Activated T-cell treated with anti-CD3 and anti-CD28 coated beads, Interleukin-2, amount 50 U/mL, for 4 hours (primary cell): Measurements from ENCODE around the gene GNAL. TPM values are rescaled to one million over a fixed set of nuclear protein-coding genes. Genes with fewer than 3 reads are reported as not detected.

Experiments used
- ATAC-seq, 2 donors: fragments of 200-7000 bp; cut with Tn5 transposase; one replicate each; pipeline ENCODE4 v1.10.0; 2021
- DNase-seq: peaks from one replicate; pipeline ENCODE4 v3.0.0-alpha.2; 2020
- H3K27me3 Mint-ChIP-seq: one replicate; pipeline ENCODE4 v1.8.0; 2021; ENCODE audit warnings: low read depth, mixed read lengths
- H3K36me3 Mint-ChIP-seq: one replicate; pipeline ENCODE4 v1.8.0; 2022; ENCODE audit warnings: mixed read lengths; ENCODE audit not compliant: insufficient read depth
- H3K4me1 Mint-ChIP-seq: one replicate; pipeline ENCODE4 v1.8.0; 2021; ENCODE audit warnings: low read depth, mixed read lengths
- H3K4me3 Mint-ChIP-seq: one replicate; pipeline ENCODE4 v1.8.0; 2021; ENCODE audit warnings: mild to moderate bottlenecking, moderate library complexity, mixed read lengths
- H3K9me3 Mint-ChIP-seq: one replicate; pipeline ENCODE4 v1.8.0; 2021; ENCODE audit warnings: mixed read lengths
- total RNA-seq, 3 donors: library from RNA; stranded (reverse); gene quantifications; one replicate each; pipeline ENCODE4 v1.2.1, GENCODE V29; 2021

Gene GNAL
- total RNA-seq, 3 donors from 2014 or later = 0.13 to 0.35 (median 0.24) TPM

DNA sequence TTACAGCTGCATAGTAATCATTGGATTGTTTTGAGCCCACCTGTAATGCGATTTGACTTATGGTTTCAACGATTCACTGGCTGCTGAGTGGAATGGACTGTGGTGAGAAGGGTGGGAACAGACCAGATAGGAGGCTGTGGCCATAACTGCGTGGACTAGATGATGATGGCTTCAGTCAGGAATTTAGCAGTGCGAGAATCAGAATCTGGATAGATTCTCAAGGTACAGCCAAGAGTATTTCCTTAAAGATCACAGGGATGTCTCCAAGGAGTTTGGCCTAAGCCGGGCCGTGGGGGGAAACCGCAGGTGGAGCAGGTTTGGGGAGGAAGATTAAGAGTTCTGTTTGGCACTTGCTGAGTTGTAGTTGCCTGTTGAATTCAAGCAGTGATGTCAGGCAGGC lies 118.2 kb downstream of the GNAL start:
- peaks cover 11% of the 10 kb centered on the region for H3K27me3 Mint-ChIP-seq
- no peaks in the 10 kb centered on the region for H3K9me3 Mint-ChIP-seq
- H3K4me3 Mint-ChIP-seq = no peak overlapping the region
- ATAC-seq (no peak), DNase-seq (no peak)
- H3K36me3 Mint-ChIP-seq = no peaks in the 10 kb centered on the region
- no peaks in the 10 kb centered on the region for H3K4me1 Mint-ChIP-seq

DNA sequence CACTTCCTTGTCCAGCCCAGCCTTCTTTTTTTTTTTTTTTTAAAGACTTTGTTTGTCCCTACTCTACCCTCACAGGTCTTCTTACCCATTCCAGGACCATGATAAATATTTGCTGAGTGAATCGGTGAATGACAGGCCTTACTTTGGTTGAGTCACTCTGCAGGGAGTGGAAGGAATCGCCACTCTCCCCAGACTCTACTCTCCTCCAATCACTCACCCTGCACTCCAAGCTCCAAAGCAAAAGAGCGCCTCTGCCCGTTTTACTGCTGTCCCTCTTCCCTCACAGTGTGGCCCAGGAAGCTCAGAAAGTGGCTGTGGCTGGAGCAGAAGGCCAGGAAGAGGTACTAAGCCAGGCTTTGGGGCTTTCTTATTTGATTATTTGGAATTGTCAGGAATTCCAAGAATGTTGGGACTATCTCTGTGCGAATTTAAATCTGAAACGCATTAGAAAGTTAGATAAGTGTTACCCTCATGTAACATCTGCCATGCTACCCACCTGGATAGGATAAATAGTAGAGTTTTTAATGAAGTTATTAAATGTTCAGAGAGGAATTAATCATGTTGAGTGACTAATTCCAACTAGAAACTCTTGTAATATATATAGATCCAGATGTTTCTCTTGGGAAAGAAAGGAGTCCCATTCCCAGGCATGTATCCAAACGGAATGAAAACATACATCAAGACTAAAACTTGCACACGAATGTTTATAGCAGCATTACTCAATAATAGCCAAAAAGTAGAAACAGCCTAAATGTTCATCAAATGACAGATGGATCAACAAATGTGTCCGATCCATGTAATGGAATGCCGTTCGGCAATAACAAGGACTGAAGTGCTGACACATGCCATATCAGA lies 119.2 kb downstream of the GNAL start:
- Mint-ChIP-seq H3K9me3 (no peaks in the 10 kb centered on the region), H3K27me3 (peaks cover 11% of the 10 kb centered on the region), H3K4me1 (no peaks in the 10 kb centered on the region), H3K4me3 (no peak overlapping the region), H3K36me3 (no peaks in the 10 kb centered on the region)
- no peak for DNase-seq
- ATAC-seq = no peak

DNA sequence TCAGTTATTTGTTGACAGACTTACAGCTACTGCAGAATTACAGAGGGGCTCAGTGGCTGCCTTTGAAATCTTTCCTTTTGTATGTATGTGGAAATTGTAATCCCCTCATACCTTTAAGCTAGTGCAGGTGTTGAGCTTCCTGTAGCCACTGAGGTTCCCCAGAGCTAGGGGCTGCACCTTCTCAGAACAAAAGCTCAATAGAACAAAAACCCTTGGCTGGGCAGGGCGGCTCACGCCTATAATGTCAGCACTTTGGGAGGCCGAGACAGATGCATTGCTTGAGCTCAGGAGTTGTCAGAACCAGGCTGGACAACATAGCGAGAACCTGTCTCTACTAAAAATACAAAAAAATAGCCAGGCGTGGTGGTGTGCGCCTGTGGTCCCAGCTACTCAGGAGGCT lies 120.8 kb downstream of the GNAL start:
- no peak overlapping the region for H3K4me3 Mint-ChIP-seq
- DNase-seq (no peak), ATAC-seq (no peak)
- H3K9me3 Mint-ChIP-seq = no peaks in the 10 kb centered on the region
- no peaks in the 10 kb centered on the region for H3K36me3 Mint-ChIP-seq
- H3K4me1 Mint-ChIP-seq = no peaks in the 10 kb centered on the region
- H3K27me3 Mint-ChIP-seq = peaks cover 11% of the 10 kb centered on the region

DNA sequence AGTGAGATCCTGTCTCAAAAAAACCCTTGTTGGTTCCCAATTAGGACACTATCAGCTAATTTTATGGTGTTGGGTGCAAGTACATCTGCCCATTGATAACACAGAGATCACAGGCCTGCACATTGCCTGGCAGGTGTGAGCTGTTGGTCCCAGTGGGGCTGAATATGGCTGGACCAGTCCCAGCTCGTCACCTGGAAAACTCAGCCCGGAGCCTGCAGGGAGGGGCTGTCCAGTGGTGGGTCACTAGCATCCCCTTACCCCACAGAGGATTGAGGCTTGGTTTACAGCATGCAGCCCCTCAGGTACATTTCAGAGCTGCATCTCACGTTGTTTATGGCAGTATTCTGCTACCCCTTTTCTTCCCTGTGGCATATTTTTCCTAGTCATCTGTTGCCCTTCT lies 121.3 kb downstream of the GNAL start:
- H3K4me3 Mint-ChIP-seq = no peak overlapping the region
- DNase-seq (no peak), ATAC-seq (no peak)
- peaks cover 14% of the 10 kb centered on the region for H3K27me3 Mint-ChIP-seq
- H3K9me3 Mint-ChIP-seq = no peaks in the 10 kb centered on the region
- no peaks in the 10 kb centered on the region for H3K36me3 Mint-ChIP-seq
- no peaks in the 10 kb centered on the region for H3K4me1 Mint-ChIP-seq

DNA sequence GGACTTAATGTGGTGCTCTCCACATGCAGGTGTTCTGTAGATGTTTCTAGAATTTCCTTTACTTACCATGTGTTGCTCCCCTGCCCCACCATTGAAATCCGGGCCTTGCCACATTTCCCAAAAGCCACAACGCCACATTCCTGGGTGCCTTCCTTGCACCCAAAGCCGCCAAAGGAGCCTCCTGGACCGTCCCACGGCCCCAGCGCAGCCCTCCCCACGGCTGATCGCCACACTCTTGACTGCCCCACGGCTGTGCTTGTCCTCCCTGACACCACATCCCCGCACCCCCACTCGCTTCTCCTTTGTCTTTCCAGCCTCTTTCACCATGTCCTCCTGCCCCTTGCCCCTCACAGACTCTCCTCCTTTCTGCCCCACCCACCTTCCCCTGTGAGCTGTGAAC lies 121.9 kb downstream of the GNAL start:
- H3K4me1 Mint-ChIP-seq = no peaks in the 10 kb centered on the region
- no peaks in the 10 kb centered on the region for H3K36me3 Mint-ChIP-seq
- no peak for ATAC-seq
- no peaks in the 10 kb centered on the region for H3K9me3 Mint-ChIP-seq
- DNase-seq = no peak
- peaks cover 10% of the 10 kb centered on the region for H3K27me3 Mint-ChIP-seq
- H3K4me3 Mint-ChIP-seq = no peak overlapping the region

DNA sequence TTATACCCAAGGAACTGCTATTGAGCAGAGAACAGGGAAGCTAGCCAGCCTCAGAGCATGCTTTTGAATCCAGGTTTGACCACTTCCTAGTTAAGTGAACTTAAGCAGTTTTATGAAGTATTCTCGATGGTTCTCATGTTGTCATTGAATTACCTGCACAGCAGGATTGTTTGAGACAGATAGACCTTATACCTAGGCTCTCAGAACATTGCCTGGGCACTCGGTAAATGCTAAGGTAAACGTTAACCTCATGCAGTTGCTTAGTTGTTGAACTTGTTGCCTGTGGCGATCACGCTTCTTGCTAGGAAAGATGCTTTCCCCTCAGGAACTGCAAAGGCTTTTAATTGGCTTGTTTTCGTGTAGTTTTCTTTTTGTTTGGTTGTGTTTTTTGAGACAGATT lies 128.2 kb downstream of the GNAL start:
- Mint-ChIP-seq H3K9me3 (no peaks in the 10 kb centered on the region), H3K4me1 (no peaks in the 10 kb centered on the region), H3K27me3 (peaks cover 3% of the 10 kb centered on the region), H3K4me3 (no peak overlapping the region), H3K36me3 (no peaks in the 10 kb centered on the region)
- ATAC-seq = no peak
- no peak for DNase-seq

DNA sequence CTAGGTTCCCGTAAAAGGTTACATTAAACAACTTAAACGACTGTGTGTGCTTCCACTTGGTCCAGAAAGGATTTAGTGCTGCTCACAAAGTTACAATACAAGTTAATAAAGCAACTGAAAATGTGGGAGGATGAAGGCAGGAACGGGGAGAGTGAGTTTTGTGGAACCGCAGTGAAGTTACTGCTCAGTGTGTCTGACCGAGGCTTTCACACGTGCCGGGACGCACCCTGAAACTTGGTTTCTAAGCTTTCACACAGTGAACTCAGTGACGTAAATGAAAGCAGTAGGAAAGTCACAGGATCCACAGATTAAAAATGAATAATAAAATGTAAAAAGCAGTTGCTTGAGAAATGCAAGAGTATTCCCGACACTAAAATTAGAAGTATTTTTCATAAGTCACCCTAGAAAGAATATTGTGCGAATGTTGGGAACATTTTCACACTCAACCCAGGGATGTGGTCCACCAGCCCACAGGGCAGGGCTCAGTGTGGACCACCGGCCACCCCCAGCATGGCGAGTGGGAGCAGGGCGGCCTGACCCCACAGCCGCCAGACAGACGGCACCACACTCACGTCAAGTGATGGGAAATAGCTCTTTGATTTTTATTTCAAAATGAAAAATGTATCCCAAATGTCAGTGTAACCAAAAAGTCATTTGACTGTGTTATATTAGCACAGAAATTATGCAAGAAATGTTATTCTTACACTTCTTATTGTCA lies 129.6 kb downstream of the GNAL start:
- Mint-ChIP-seq H3K36me3 (no peaks in the 10 kb centered on the region), H3K4me3 (no peak overlapping the region), H3K27me3 (peaks cover 3% of the 10 kb centered on the region), H3K9me3 (no peaks in the 10 kb centered on the region), H3K4me1 (no peaks in the 10 kb centered on the region)
- ATAC-seq = no peak
- DNase-seq = no peak

DNA sequence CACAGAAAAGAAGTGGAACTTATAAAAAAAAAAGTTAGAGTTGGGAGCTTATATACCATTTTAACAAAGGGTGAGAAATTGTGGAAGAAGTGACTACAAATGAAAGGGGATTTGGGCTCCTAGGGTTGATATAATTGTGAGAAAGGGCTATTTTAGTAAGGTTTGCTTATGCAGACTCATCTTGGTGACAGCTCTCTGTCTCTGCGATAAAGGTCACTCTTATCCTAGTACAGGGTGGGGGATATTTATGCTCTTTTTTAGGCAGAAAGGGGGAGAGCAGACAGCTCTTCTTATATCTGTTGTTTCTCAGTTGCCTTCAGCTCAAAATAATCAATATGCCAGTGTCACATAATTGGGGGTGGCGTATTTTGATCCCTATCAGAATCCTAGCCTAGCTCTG lies 130.9 kb downstream of the GNAL start:
- no peak for DNase-seq
- Mint-ChIP-seq H3K9me3 (no peaks in the 10 kb centered on the region), H3K4me1 (no peaks in the 10 kb centered on the region), H3K4me3 (no peak overlapping the region), H3K36me3 (no peaks in the 10 kb centered on the region), H3K27me3 (peaks cover 3% of the 10 kb centered on the region)
- ATAC-seq = no peak

DNA sequence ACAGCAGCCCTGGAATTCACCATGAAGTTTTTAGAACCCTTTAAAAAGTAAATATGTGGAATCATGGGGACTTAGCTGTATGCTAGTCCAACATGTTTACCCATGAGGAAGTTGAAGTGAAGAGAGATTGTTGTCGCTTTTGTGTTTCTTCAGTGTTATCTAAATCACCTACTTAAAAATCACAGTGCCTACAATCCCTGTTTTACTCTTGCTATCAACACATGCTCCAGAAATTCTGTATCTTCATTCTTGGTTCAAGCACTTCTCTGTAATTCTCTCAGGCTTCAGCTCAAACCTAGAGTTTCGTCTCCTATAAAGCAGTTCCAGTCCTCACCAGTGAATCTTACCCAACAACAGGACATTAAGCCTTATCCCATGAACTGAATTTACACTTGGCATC lies 131.6 kb downstream of the GNAL start:
- no peaks in the 10 kb centered on the region for H3K36me3 Mint-ChIP-seq
- no peak overlapping the region for H3K4me3 Mint-ChIP-seq
- H3K4me1 Mint-ChIP-seq = no peaks in the 10 kb centered on the region
- H3K27me3 Mint-ChIP-seq = no peaks in the 10 kb centered on the region
- ATAC-seq (no peak), DNase-seq (no peak)
- no peaks in the 10 kb centered on the region for H3K9me3 Mint-ChIP-seq

DNA sequence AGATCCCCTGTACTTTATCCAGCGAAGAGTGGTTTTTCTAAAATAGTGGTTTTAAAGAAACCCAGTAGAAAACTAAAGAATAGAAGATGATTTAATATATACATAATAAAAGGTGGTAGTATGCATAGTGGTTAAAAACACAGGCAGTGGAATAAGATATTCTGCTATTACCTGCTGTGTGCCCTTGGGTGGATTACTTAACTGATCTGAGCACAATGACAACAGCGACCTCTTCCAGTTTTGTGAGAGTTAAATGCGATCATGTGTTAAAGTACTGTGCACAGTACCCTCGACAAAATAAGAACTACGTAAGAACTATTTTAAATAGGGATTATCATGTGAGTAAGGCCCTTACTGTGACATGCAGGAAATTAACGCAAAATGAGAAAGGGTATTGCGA lies 132.1 kb downstream of the GNAL start:
- H3K4me3 Mint-ChIP-seq = no peak overlapping the region
- no peaks in the 10 kb centered on the region for H3K27me3 Mint-ChIP-seq
- H3K4me1 Mint-ChIP-seq = no peaks in the 10 kb centered on the region
- H3K9me3 Mint-ChIP-seq = no peaks in the 10 kb centered on the region
- ATAC-seq (no peak), DNase-seq (no peak)
- H3K36me3 Mint-ChIP-seq = no peaks in the 10 kb centered on the region

DNA sequence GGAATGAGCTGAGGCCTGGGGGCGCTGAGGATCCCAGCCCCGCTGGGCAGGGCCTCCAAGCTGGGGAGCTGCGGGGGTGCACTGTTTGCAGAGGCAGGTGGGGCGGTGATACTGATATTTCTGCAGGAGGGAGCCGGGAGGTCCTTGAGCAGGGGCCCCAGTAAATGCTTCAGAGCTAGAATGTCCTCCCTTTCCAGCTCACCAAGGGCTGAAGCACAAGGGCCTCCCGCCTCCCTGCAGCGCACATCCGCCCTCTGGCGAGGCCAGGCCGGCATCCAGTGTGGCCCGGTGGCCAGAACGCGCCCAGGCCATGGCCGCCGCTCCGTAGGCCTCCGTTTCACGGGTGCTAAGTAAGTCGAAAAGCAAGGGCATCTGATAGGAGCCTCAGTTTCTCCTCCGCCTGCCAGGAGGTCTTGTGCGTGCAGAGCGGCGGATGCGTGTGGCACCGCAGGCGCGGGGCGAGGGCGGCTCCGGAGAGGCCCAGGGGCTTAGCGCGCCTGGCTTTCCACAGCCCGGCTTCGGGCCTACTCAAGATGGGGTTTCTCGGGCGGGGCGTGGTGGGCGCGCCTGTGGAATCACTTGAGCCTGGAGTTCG lies 132.7 kb downstream of the GNAL start:
- DNase-seq (no peak), ATAC-seq (no peak)
- no peaks in the 10 kb centered on the region for H3K9me3 Mint-ChIP-seq
- no peak overlapping the region for H3K4me3 Mint-ChIP-seq
- H3K36me3 Mint-ChIP-seq = no peaks in the 10 kb centered on the region
- peaks cover 2% of the 10 kb centered on the region for H3K27me3 Mint-ChIP-seq
- no peaks in the 10 kb centered on the region for H3K4me1 Mint-ChIP-seq

DNA sequence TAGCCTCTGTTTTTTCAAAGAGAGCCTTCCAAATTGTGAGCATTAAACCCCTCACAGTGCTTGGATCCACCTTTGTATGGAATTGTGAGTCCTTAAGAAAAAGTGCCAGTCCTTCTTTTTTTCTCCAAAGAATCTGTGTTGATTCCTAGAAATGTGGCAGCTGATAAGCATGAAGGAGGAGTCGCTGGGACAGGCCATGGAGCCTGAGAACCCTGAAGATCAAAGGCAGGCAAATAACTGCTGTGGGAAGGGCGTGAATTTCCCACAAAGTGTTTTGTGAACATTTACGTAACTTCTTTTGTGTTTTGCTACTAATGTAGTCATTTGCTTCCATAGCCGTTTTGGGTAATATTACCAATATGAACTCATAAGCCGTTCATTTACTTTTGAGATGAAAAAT lies 134.5 kb downstream of the GNAL start:
- H3K36me3 Mint-ChIP-seq = no peaks in the 10 kb centered on the region
- no peaks in the 10 kb centered on the region for H3K4me1 Mint-ChIP-seq
- no peaks in the 10 kb centered on the region for H3K9me3 Mint-ChIP-seq
- H3K4me3 Mint-ChIP-seq = no peak overlapping the region
- no peak for ATAC-seq
- peaks cover 2% of the 10 kb centered on the region for H3K27me3 Mint-ChIP-seq
- no peak for DNase-seq

DNA sequence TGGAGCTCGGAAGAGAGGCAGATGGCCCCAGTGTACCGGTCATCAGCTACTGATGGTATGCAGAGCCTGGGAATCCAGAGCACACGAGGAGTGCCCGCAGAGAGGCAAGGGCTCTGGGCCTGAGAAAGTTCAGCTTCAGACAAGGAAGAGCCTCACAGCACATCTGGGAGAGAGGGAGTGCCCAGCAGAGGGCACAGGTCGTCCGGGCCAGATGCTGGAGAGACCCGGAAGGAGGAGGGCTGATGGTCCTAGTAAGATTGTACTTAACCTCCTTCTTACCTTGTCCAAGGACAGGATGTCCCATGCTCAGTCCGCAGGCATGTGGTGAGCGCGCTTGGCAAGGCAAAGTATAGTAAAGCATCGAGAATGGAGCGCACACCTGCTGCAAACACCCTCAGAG lies 137.8 kb downstream of the GNAL start:
- no peaks in the 10 kb centered on the region for H3K9me3 Mint-ChIP-seq

DNA sequence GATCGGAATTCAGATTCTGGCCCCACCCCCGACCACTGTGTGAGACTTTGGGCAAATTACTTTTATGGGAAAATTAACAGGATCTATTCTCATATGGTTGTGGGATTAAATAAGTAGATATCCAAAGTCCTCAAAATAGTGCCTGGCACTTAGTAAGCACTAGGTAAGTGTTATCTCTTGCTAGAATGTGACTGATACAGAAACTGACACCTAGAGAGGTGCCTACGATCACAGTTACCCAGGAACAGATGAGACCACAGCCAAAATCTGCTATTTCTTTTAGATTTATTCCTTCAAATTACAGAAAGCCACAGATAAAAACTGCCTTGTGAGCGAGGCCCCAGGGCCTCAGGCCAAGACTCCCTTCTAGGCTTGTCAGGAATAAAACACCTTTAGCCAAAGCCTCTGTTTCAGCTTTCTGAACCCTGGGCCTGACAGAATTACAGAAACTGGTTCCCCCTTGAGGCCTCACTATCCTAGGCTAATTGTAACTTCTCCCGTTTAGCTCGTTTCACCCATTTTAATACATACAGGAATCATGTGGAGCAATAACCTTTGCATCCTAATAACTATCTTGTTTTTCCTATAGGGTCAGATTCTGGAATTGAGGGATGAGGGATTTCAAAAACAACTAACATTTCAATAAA lies 139.8 kb downstream of the GNAL start:
- ATAC-seq (no peak), DNase-seq (no peak)
- H3K9me3 Mint-ChIP-seq = no peaks in the 10 kb centered on the region

More for the DNA sequence above, 137.8 kb downstream of the GNAL start:
- Mint-ChIP-seq H3K36me3 (no peaks in the 10 kb centered on the region), H3K27me3 (peaks cover 2% of the 10 kb centered on the region), H3K4me3 (no peak overlapping the region), H3K4me1 (no peaks in the 10 kb centered on the region)
- DNase-seq = no peak
- no peak for ATAC-seq

More for the DNA sequence above, 139.8 kb downstream of the GNAL start:
- Mint-ChIP-seq H3K27me3 (peaks cover 2% of the 10 kb centered on the region), H3K4me1 (no peaks in the 10 kb centered on the region), H3K4me3 (no peak overlapping the region), H3K36me3 (no peaks in the 10 kb centered on the region)
